ENCODE data around the gene EFCC1.

The EFCC1 gene

DNA sequence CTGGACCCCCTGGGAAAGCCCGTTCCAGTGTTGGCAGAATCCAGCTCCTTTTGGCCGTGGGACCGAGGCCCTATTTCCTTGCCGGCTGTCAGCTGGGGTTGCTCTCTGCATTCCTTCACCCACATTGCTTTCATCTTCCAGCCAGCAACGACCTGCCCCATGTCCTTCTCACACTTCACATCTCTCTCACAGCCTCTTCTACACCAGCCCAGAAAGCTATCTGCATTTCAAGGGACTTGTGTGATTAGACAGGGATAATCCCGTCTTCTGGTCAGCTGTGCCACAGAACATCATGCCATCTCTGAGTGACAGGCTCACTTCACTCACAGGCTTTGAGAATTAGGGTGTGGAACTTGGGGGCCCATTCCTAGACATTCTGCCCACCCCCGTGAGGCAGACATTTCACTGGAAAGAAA is 16.4 kb downstream of the EFCC1 start:
- TF ChIP-seq TEAD4 (IDR thresholded peaks at IDR 0.05) (no peak), YY1 (IDR thresholded peaks at IDR 0.05; ENCODE audit: low read depth) (no peak), TCF12 (IDR thresholded peaks at IDR 0.05; ENCODE audit: low read depth) (no peak), EP300 (IDR thresholded peaks at IDR 0.05; ENCODE audit: borderline replicate concordance) (no peak), CEBPB (IDR thresholded peaks at IDR 0.05) (no peak), ZBTB7A (IDR thresholded peaks at IDR 0.05; ENCODE audit: low read depth) (no peak), CREB1 (IDR thresholded peaks at IDR 0.05; ENCODE audit: low read depth) (no peak), TAF1 (IDR thresholded peaks at IDR 0.05; ENCODE audit: low read depth) (no peak), EGR1 (IDR thresholded peaks at IDR 0.05) (no peak), FOXM1 (IDR thresholded peaks at IDR 0.05; ENCODE audit: borderline replicate concordance, low read depth) (no peak)
- TF ChIP-seq, protein P1, sequence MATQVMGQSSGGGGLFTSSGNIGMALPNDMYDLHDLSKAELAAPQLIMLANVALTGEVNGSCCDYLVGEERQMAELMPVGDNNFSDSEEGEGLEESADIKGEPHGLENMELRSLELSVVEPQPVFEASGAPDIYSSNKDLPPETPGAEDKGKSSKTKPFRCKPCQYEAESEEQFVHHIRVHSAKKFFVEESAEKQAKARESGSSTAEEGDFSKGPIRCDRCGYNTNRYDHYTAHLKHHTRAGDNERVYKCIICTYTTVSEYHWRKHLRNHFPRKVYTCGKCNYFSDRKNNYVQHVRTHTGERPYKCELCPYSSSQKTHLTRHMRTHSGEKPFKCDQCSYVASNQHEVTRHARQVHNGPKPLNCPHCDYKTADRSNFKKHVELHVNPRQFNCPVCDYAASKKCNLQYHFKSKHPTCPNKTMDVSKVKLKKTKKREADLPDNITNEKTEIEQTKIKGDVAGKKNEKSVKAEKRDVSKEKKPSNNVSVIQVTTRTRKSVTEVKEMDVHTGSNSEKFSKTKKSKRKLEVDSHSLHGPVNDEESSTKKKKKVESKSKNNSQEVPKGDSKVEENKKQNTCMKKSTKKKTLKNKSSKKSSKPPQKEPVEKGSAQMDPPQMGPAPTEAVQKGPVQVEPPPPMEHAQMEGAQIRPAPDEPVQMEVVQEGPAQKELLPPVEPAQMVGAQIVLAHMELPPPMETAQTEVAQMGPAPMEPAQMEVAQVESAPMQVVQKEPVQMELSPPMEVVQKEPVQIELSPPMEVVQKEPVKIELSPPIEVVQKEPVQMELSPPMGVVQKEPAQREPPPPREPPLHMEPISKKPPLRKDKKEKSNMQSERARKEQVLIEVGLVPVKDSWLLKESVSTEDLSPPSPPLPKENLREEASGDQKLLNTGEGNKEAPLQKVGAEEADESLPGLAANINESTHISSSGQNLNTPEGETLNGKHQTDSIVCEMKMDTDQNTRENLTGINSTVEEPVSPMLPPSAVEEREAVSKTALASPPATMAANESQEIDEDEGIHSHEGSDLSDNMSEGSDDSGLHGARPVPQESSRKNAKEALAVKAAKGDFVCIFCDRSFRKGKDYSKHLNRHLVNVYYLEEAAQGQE (IDR thresholded peaks at IDR 0.05; ENCODE audit: low read depth): no peak

DNA sequence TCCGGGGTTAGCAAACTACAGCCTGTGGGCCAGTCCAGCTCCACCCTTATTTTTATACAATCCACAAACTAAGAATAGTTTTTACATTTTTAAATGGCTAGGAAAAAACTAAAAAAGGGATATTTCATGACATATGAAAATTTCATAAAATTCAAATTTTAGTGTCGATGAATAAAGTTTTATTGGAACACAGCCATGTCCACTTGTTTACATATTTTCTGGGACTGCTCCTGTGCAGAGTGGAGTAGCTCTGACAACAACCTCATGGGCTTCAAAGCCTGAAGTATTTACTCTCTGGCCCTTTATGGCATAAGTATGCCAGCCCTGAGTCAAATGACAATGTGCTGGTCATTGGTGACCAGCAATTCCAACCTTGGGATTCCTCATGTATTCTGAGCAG is 17.2 kb downstream of the EFCC1 start:
- no peak for TF ChIP-seq CEBPB (IDR thresholded peaks at IDR 0.05)
- no peak for TF ChIP-seq EGR1 (IDR thresholded peaks at IDR 0.05)
- TF ChIP-seq EP300 (IDR thresholded peaks at IDR 0.05; ENCODE audit: borderline replicate concordance): no peak
- TF ChIP-seq YY1 (IDR thresholded peaks at IDR 0.05; ENCODE audit: low read depth): no peak
- no peak for TF ChIP-seq CREB1 (IDR thresholded peaks at IDR 0.05; ENCODE audit: low read depth)
- no peak for TF ChIP-seq ZBTB7A (IDR thresholded peaks at IDR 0.05; ENCODE audit: low read depth)
- no peak for TF ChIP-seq NFIC (IDR thresholded peaks at IDR 0.05)
- no peak for TF ChIP-seq TEAD4 (IDR thresholded peaks at IDR 0.05)
- no peak for TF ChIP-seq RAD21 (IDR thresholded peaks at IDR 0.05; ENCODE audit: low read depth)

DNA sequence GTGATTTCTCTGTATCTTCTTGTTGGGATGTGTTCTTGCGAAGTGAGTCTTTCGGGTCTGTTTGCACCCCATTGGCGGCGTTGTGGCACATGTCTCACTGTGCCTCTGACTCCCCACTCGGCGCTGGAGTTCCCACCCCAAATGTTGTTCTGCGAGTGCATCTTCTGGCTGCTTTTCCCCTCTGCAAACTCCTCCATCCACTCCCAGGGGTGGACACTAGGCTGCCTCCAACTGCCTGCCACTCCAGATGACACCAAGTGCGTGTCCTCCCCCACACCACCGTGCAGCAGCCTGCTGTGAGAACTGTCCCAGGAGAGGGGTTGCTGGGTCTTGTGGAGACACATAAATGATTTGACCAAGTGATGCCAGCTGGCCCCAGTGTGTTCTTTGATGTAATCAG is 17.6 kb downstream of the EFCC1 start:
- TF ChIP-seq EP300 (IDR thresholded peaks at IDR 0.05; ENCODE audit: borderline replicate concordance) (no peak), CEBPB (IDR thresholded peaks at IDR 0.05) (no peak), CREB1 (IDR thresholded peaks at IDR 0.05; ENCODE audit: low read depth) (no peak), ZBTB7A (IDR thresholded peaks at IDR 0.05; ENCODE audit: low read depth) (no peak), FOXM1 (IDR thresholded peaks at IDR 0.05; ENCODE audit: borderline replicate concordance, low read depth) (no peak), NFIC (IDR thresholded peaks at IDR 0.05) (no peak), RAD21 (IDR thresholded peaks at IDR 0.05; ENCODE audit: low read depth) (no peak), TEAD4 (IDR thresholded peaks at IDR 0.05) (no peak), EGR1 (IDR thresholded peaks at IDR 0.05) (no peak), TAF1 (IDR thresholded peaks at IDR 0.05; ENCODE audit: low read depth) (no peak), TCF12 (IDR thresholded peaks at IDR 0.05; ENCODE audit: low read depth) (no peak), YY1 (IDR thresholded peaks at IDR 0.05; ENCODE audit: low read depth) (no peak)
- TF ChIP-seq, protein P2, sequence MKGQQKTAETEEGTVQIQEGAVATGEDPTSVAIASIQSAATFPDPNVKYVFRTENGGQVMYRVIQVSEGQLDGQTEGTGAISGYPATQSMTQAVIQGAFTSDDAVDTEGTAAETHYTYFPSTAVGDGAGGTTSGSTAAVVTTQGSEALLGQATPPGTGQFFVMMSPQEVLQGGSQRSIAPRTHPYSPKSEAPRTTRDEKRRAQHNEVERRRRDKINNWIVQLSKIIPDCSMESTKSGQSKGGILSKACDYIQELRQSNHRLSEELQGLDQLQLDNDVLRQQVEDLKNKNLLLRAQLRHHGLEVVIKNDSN (IDR thresholded peaks at IDR 0.05): no peak
- TF ChIP-seq, protein P3, sequence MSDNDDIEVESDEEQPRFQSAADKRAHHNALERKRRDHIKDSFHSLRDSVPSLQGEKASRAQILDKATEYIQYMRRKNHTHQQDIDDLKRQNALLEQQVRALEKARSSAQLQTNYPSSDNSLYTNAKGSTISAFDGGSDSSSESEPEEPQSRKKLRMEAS (IDR thresholded peaks at IDR 0.05): no peak
- TF ChIP-seq, protein P1 (IDR thresholded peaks at IDR 0.05; ENCODE audit: low read depth): no peak

DNA sequence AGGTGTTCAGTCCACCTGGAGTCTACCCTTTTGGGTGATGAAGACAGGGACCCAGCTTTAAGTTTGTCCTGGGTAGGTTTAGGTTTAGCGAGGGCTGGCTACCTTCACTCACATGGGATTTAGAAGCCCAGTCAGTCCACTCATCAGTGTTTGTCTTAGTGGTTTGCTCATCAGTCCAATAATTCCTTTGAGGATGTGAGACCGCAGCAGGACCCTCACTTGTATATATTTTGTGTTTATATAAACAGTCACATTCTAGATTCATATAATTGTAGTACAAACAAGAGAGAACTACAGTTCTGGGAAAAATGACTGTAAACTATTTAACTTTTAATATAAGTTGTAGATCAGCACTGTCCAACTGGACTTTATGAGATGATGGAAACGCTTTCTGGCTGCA is 18.2 kb downstream of the EFCC1 start:
- TF ChIP-seq ZBTB7A (IDR thresholded peaks at IDR 0.05; ENCODE audit: low read depth): no peak
- TF ChIP-seq, protein P1 (IDR thresholded peaks at IDR 0.05; ENCODE audit: low read depth): no peak
- no peak for TF ChIP-seq TEAD4 (IDR thresholded peaks at IDR 0.05)
- TF ChIP-seq EP300 (IDR thresholded peaks at IDR 0.05; ENCODE audit: borderline replicate concordance): no peak
- TF ChIP-seq TCF12 (IDR thresholded peaks at IDR 0.05; ENCODE audit: low read depth): no peak
- TF ChIP-seq EGR1 (IDR thresholded peaks at IDR 0.05): no peak
- TF ChIP-seq, protein P3 (IDR thresholded peaks at IDR 0.05): no peak
- TF ChIP-seq NFIC (IDR thresholded peaks at IDR 0.05): no peak

DNA sequence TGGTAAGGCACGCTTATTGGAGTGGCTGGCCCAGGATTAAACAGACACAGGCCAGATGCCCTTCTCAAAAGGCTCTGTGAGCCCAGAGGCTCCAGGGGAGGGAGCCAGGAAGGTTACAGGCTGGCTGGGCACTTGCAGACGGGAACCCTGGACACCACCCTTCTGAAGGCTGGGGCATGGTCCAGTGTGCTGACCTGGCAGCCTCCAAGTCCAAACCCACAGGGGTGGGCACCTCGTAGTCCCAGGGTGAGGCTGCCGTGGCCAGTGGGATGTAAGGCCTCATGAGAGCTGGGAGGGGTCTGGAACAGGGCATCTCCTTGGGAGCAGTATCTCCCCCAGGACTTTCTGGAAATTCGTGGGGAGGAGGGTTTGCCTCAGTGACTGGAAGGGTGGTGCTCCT is 19.6 kb downstream of the EFCC1 start:
- TF ChIP-seq TAF1 (IDR thresholded peaks at IDR 0.05; ENCODE audit: low read depth) (no peak), ZBTB7A (IDR thresholded peaks at IDR 0.05; ENCODE audit: low read depth) (no peak), CREB1 (IDR thresholded peaks at IDR 0.05; ENCODE audit: low read depth) (no peak)
- TF ChIP-seq, protein P1 (IDR thresholded peaks at IDR 0.05; ENCODE audit: low read depth): no peak
- TF ChIP-seq, protein P2 (IDR thresholded peaks at IDR 0.05): no peak
- TF ChIP-seq, protein P3 (IDR thresholded peaks at IDR 0.05): no peak
